ENCODE measurements around the gene TBL1X.

The TBL1X gene

GRCh38 chrX:9628779-9629493, 164.1 kb downstream of the TBL1X start:
- no peak for DNase-seq (ENCODE audit: low read depth)

DNA sequence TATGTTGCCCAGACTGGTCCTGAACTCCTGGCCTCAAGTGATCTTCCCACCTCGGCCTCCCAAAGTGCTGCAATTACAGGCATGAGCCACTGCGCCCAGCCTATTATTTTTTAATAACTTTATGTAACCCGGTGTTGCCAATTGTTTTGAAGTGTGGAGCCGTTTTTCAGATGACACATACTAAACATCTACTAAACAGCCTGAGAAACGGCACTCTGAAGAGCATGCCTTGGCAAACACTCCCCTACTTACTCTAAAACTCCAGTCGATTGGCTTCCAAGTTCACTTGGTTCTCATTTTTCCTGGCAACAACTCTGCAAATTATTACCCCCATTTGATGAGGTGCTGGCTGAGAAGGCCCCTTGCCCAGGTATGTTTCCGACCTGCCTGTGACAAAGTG, 169.7 kb downstream of the TBL1X start:
- DNase-seq (ENCODE audit: low read depth), result no peak

- no peak for DNase-seq (ENCODE audit: low read depth)
Observed at GRCh38 chrX:9635368-9635767, 170.5 kb downstream of the TBL1X start.

DNA sequence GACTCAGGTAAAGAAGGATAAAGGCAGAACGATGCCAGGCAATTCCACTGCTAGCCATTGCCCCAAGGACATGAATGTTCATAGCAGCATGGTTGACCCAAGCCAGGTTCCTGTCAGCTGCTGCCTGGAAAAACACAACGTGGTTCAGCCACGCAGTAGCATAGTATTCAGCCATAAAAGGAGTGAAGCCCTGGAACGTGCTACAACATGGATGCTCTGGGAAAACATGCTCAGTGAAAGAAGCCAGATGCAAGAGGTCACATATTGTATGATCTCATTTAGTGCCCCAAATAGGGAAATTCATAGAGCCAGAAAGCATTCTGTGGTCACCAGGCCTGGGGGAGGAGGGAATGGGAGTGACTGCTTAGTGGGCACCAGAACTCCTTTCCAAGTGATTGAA, 170.9 kb downstream of the TBL1X start:
- DNase-seq (ENCODE audit: low read depth), result no peak

DNA sequence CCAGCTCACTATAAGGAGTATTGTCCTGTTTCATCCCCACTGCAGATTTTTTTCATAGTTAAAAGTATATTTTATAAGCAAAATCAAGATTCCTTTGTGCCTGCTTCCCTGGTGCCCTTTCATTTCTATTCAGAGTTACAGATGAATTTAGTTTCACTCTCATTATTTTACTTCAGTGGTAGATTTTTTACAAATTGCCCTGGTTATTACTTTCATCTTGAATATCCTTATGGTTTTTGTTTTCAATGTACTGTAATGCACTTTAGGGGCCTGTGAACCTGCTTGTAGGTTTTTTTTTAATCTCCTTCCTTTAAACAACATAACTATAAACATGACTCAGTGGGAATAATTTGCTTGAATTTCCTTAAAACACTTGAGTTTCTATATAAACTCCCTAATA, 174.0 kb downstream of the TBL1X start:
- no peak for DNase-seq (ENCODE audit: low read depth)

- DNase-seq (ENCODE audit: low read depth), result no peak
Observed at GRCh38 chrX:9642270-9642995, 177.6 kb downstream of the TBL1X start.

DNA sequence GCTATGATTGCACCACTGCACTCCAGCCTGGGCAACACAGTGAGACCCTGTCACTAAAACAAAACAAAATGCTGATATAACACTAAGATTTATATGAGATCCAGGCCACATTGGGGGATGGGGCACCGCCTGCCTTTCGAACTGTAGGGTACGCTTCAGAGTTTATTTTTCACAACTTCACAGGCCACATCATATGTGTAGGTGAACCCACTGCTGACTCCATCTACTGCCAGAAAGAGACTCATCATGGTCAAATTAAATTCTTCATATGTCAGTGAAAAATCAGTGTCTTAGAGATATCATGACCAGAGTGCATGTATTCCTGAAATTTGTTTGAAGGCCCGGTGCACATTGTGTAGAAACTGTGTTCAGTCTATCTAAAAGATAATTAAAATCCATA, 178.9 kb downstream of the TBL1X start:
- no peak for DNase-seq (ENCODE audit: low read depth)

- DNase-seq (ENCODE audit: low read depth), result no peak
Observed at GRCh38 chrX:9644335-9644734, 179.5 kb downstream of the TBL1X start.

GRCh38 chrX:9646471-9647224, 181.8 kb downstream of the TBL1X start:
- no peak for DNase-seq (ENCODE audit: low read depth)

- no peak for DNase-seq (ENCODE audit: low read depth)
Observed at GRCh38 chrX:9647431-9647830, 182.6 kb downstream of the TBL1X start.

DNA sequence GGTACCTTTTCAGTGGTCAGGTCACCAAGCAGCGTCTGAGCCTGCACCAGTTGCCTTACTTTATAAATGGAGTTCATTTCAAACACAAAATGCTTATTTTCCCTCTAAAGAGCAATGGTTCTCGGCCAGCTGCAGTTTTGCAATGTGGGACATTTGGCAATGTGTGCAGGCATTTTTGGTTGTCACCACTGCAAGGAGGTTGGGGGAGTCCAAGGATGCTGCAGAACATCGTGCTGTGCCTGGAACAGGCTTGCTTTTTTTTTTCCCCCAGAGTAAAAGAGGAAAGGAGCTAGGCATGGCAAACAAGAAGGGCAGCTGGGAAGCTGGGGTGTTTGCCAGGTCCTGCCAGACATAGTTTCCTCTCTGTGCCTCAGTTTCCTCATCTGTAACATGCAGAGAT, 185.2 kb downstream of the TBL1X start:
- no peak for DNase-seq (ENCODE audit: low read depth)

GRCh38 chrX:9651737-9652136, 186.9 kb downstream of the TBL1X start:
- DNase-seq (ENCODE audit: low read depth), result no peak

- DNase-seq (ENCODE audit: low read depth), result no peak
Observed at GRCh38 chrX:9654929-9655328, 190.1 kb downstream of the TBL1X start.

DNA sequence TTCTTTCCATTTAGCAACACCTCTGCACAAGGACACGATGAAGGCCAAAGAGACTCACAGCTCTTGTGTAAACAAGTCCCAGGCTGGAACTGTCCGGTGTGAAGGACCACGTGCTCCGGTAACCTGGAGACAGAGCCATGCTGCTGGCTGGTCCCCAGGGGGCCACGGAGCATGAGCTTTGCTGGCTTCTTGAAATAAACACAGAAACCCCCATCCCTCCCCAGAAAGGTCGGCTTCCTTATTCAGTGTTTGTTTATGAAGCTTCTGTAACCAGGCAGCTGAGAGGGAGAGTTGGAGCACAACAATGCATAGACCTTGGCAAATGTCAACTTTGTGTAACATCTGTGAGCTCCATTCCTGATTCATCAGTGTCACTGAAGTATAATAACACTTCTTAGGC, 191.4 kb downstream of the TBL1X start:
- DNase-seq (ENCODE audit: low read depth), result no peak

DNA sequence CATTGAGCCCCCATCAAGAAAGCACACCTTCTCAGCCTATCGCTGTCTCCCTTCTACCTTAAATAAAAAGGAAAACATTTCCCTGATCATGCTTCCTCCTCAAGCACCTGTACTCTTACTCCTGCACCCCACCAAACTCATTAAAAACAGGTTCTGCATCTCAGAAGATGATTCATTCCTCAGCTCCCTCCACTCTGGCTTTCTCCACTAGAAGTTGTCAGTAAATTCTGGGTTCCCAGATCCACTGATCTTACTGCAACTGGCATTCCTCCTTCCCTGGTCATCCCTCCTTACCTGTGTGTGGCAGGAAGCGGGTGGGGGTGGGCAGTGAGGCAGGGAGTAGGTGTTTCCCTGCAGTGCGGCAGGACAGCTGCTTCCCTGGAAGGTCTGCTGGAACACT, 192.0 kb downstream of the TBL1X start:
- DNase-seq (ENCODE audit: low read depth), result no peak

DNA sequence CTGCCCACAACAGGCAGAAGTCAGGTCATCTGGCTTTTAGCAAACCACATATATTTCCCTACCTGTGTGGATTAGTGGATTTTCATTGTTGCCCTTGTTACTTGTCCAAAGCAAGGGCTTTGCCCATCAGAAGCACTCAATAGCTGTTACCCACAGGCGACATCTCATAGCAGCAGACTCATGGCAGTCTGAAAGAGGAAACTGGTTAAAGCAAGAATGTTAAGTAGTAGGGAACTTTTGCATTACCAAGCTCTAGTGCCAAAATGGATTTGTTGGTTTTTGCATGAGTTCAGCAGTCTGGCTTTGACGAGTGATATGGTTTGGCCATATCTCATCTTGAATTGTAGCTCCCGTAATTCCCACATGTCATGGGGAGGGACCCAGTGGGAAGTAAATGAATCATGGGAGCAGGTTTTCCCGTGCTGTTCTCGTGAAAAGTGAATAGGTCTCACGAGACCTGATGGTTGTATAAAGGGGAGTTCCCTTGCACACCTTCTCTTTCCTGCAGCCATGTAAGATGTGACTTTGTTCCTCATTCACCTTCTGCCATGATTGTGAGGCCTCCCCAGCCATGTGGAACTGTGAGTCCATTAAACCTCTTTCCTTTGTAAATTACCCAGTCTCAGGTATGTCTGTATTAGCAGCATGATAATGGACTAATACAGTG, 192.9 kb downstream of the TBL1X start:
- DNase-seq (ENCODE audit: low read depth), result no peak

- no peak for DNase-seq (ENCODE audit: low read depth)
Observed at GRCh38 chrX:9658409-9658808, 193.6 kb downstream of the TBL1X start.

GRCh38 chrX:9659571-9660195, 194.8 kb downstream of the TBL1X start:
- no peak for DNase-seq (ENCODE audit: low read depth)

- DNase-seq (ENCODE audit: low read depth), result no peak
Observed at GRCh38 chrX:9662148-9662547, 197.3 kb downstream of the TBL1X start.

DNA sequence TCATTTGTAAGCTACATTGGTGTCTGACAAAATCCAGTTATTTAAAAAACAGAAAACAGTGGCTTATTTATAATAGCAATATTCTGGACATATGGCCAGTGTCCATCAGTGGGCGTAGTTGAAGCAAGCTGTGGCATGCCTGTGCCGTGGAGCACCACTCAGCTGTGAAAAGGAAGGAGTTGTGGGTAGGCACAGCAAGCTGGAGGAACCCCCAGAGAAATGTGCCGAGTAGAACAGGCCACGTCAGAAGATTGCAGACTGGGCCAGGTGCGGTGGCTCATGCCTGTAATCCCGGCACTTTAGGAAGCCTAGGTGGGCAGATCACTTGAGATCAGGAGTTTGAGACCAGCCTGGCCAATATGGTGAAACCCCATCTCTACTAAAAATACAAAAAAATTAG, 198.4 kb downstream of the TBL1X start:
- DNase-seq (ENCODE audit: low read depth), result no peak

GRCh38 chrX:9664224-9664623, 199.4 kb downstream of the TBL1X start:
- no peak for DNase-seq (ENCODE audit: low read depth)

DNA sequence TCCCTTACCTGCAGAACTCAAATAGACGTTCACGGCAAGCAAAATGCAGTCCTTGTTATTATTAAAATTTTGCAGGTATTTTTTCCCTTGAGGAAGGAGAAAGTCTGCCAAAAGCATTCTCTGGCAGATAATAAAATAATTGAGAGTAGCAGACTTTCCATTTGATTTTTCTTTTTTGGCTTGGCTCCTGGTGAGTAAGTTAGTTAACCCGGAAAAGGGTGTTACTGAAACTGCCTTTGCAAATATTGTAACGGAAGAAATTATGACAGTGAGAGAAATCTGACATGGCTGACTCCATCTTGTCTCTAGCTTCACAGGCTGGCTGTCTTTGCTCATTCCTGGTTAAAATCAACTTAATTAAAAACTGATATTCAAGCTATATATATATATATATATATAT, 200.3 kb downstream of the TBL1X start:
- no peak for DNase-seq (ENCODE audit: low read depth)
